AG04450 (cell line): Measurements from ENCODE around the gene DDX28. TPM values are rescaled to one million over a fixed set of nuclear protein-coding genes. Genes with fewer than 3 reads are reported as not detected.

Experiments used
- CTCF ChIA-PET: fragments of 300-600, 350-600 bp; formaldehyde crosslinking; extraction: SDS; loops from one replicate; lab custom pipeline; 2022; ENCODE audit warnings: antibody characterized with exemption, inconsistent platforms; lab: Charles Lee
- POLR2A ChIA-PET: fragments of 350-600 bp; formaldehyde crosslinking; extraction: SDS; loops from one replicate; lab custom pipeline; 2021; ENCODE audit warnings: antibody characterized with exemption, inconsistent platforms; lab: Yijun Ruan, JAX
- DNase-seq: peaks from one replicate; pipeline ENCODE4 v3.0.0-alpha.2; 2011; ENCODE audit warnings: low read depth, low spot score
- H3K27ac ChIP-seq: one replicate; pipeline ENCODE4 v1.5.1; 2012; ENCODE audit warnings: low read depth, low read length, control low read depth
- H3K27me3 ChIP-seq: one replicate; pipeline ENCODE4 v1.6.0; 2012; ENCODE audit warnings: low read length; ENCODE audit not compliant: control insufficient read depth, insufficient read depth
- H3K4me3 ChIP-seq: 2 replicates; pipeline ENCODE4 v1.5.1; 2011; ENCODE audit warnings: mild to moderate bottlenecking, low read depth, low read length, control low read depth
- H3K9me3 ChIP-seq: 2 replicates; pipeline ENCODE4 v1.5.1; 2012; ENCODE audit warnings: low read length; ENCODE audit not compliant: control insufficient read depth, insufficient read depth
- CTCF ChIP-seq: IDR thresholded peaks from 2 replicates; pipeline ENCODE4 v1.5.1; 2011; ENCODE audit warnings: low read depth, low read length, control low read depth, inconsistent platforms
- polyA minus RNA-seq: library from RNA; depleted of rRNA, polyadenylated mRNA; stranded (reverse); fragments of >200 nt; gene quantifications from 2 replicates; pipeline ENCODE4 v1.2.3, GENCODE V29; 2011; rRNA and poly(A)+ RNA removed
- polyA plus RNA-seq: library from polyadenylated mRNA; depleted of rRNA; stranded (reverse); fragments of >200 nt; gene quantifications from 2 replicates; pipeline ENCODE4 v1.2.3, GENCODE V29; 2011; rRNA removed

Gene DDX28
- polyA plus RNA-seq, result 7.6 and 8.1 TPM in 2 replicates
- 6.3 and 7.9 TPM in 2 replicates for polyA minus RNA-seq

- ChIA-PET POLR2A (interaction anchor here (0.6 to 1.8 kb wide), 9 partner anchors 9 to 63 kb away, joined by 3 to 9 read pairs (median 4); partner anchors contain the start of genes DPEP3 and NFATC3), CTCF (interaction anchor here (0.6 to 1.4 kb wide), 3 partner anchors 18 to 466 kb away, joined by 3 to 11 read pairs (median 3); no protein-coding TSS in a partner anchor)
- H3K27ac ChIP-seq, result peak within 1 kb of the TSS; percentile 65
- no peaks in the 10 kb centered on the region for H3K27me3 ChIP-seq
- peak within 1 kb of the TSS; percentile 98 for H3K4me3 ChIP-seq
- H3K9me3 ChIP-seq, result no peaks in the 10 kb centered on the region; the same call in 1 of the 2 replicates
- peak; percentile 79 for DNase-seq
- no peak for TF ChIP-seq CTCF
Measured at GRCh38 chr16:68022728-68023537, at the start of gene DDX28, which contains the start of gene DUS2. Gene DDX28, minus strand, starts transcription at chr16:68023232. Its CDS starts 30 bp downstream, at chr16:68023202. Gene DUS2, plus strand, starts transcription at chr16:68023284. Its CDS starts 14,740 bp downstream, at chr16:68038024.

- Histone ChIP-seq H3K4me3 (no peak overlapping the region), H3K27me3 (no peaks in the 10 kb centered on the region), H3K27ac (no peak overlapping the region), H3K9me3 (no peaks in the 10 kb centered on the region)
- ChIA-PET CTCF (interaction anchor here (1.1 to 2.2 kb wide), 3 partner anchors 12 to 158 kb away, joined by 3 to 9 read pairs (median 3); no protein-coding TSS in a partner anchor), POLR2A (interaction anchor here (0.6 to 0.9 kb wide), 3 partner anchors 13 to 116 kb away, joined by 3 to 8 read pairs (median 3); no protein-coding TSS in a partner anchor)
- TF ChIP-seq CTCF, result no peak
- no peak for DNase-seq
Measured at GRCh38 chr16:68072038-68072695, 49.1 kb upstream of the DDX28 start.

GRCh38 chr16:68071518-68071901, 48.5 kb upstream of the DDX28 start:
- TF ChIP-seq CTCF, result no peak
- ChIA-PET POLR2A (interaction anchor here (0.6 to 0.9 kb wide), 2 partner anchors 24 to 197 kb away, joined by 3 read pairs; no protein-coding TSS in a partner anchor), CTCF (interaction anchor here (0.6 to 2.2 kb wide), 5 partner anchors 12 to 258 kb away, joined by 3 to 9 read pairs (median 3); no protein-coding TSS in a partner anchor)
- no peak for DNase-seq
- Histone ChIP-seq H3K27me3 (no peaks in the 10 kb centered on the region), H3K9me3 (no peaks in the 10 kb centered on the region), H3K27ac (no peak overlapping the region), H3K4me3 (no peak overlapping the region)

GRCh38 chr16:68070806-68071517, 47.9 kb upstream of the DDX28 start:
- Histone ChIP-seq H3K27me3 (no peaks in the 10 kb centered on the region), H3K9me3 (no peaks in the 10 kb centered on the region), H3K27ac (no peak overlapping the region), H3K4me3 (no peak overlapping the region)
- CTCF ChIA-PET, result interaction anchor here (0.6 to 2.2 kb wide), 5 partner anchors 13 to 258 kb away, joined by 3 to 9 read pairs (median 3); no protein-coding TSS in a partner anchor
- no peak for DNase-seq
- POLR2A ChIA-PET, result interaction anchor here (0.6 kb wide), 1 partner anchor 197 kb away, joined by 3 read pairs; no protein-coding TSS in a partner anchor
- TF ChIP-seq CTCF, result no peak
